GM12878 (cell line): ENCODE data around the gene ZNF837. TPM values are rescaled to one million over a fixed set of nuclear protein-coding genes. Genes with fewer than 3 reads are reported as not detected.

Experiments used
- ATAC-seq: fragments of 200-7000 bp; cut with Tn5 transposase; 3 replicates; pipeline ENCODE4 v1.9.1; 2020; ENCODE audit warnings: mild to moderate bottlenecking, moderate library complexity
- BruUV-seq: library from RNA; stranded (reverse); fragments of 400-500 nt; replicated peaks from 2 replicates; lab custom pipeline; 2021; lab: Mats Ljungman, UMichigan
- CTCF ChIA-PET: fragments of 300-600 bp; sonication (Branson Sonifier 250); formaldehyde crosslinking; extraction: SDS; loops from one replicate; lab custom pipeline; 2021; ENCODE audit warnings: inconsistent platforms; lab: Yijun Ruan, JAX
- POLR2A ChIA-PET: fragments of 350-600 bp; formaldehyde crosslinking; extraction: SDS; loops from one replicate; lab custom pipeline; 2021; ENCODE audit warnings: inconsistent platforms; lab: Charles Lee
- RAD21 ChIA-PET: fragments of 300-600 bp; sonication (Branson Sonifier 250); formaldehyde crosslinking; loops from one replicate; lab custom pipeline; 2023; ENCODE audit warnings: antibody characterized with exemption; ENCODE audit not compliant: unreplicated experiment; lab: Charles Lee
- SMC1A ChIA-PET: fragments of 300-600 bp; sonication (Branson Sonifier 250); formaldehyde crosslinking; loops from one replicate; lab custom pipeline; 2023; ENCODE audit not compliant: unreplicated experiment, uncharacterized antibody; lab: Charles Lee
- DNase-seq: peaks from one replicate; pipeline ENCODE4 v3.0.0-alpha.2; 2011; ENCODE audit warnings: low read depth, low spot score
- FAIRE-seq: peaks from 3 replicates; lab custom pipeline; 2011; peaks lifted over from hg19 to GRCh38; lab: Jason Lieb, UNC
- H2AFZ ChIP-seq: 2 replicates; pipeline ENCODE4 v1.6.0; 2011; ENCODE audit warnings: low read depth, low read length, control low read depth; ENCODE audit not compliant: control insufficient read depth
- H3K27ac ChIP-seq: 2 replicates; pipeline ENCODE4 v1.5.1; 2011; ENCODE audit warnings: control low read depth; ENCODE audit not compliant: control insufficient read depth, insufficient read depth
- H3K27me3 ChIP-seq, 2 experiments: replicated peaks in 1 of 2; 2 replicates each; pipeline versions ENCODE4 v1.6.0 to v1.6.1; 2011; ENCODE audit warnings: low read length in 1 of 2; ENCODE audit not compliant: control insufficient read depth in 2 of 2, insufficient read depth in 2 of 2
- H3K36me3 ChIP-seq, 2 experiments: 2 replicates each; pipeline ENCODE4 v1.5.1; 2011; ENCODE audit warnings: low read length in 1 of 2; ENCODE audit not compliant: control insufficient read depth in 2 of 2, insufficient read depth in 2 of 2
- H3K4me1 ChIP-seq: 2 replicates; pipeline ENCODE4 v1.6.1; 2011; ENCODE audit warnings: mild to moderate bottlenecking, low read length, moderate library complexity, mixed read lengths; ENCODE audit not compliant: control insufficient read depth, insufficient read depth
- H3K4me2 ChIP-seq: 2 replicates; pipeline ENCODE4 v1.6.0; 2011; ENCODE audit warnings: control low read depth; ENCODE audit not compliant: control insufficient read depth, insufficient read depth
- H3K4me3 ChIP-seq: fragments of 200-600 bp; sonication (generic); 2 replicates; pipeline ENCODE4 v1.5.1; 2016
- H3K79me2 ChIP-seq: 2 replicates; pipeline ENCODE4 v1.6.0; 2011; ENCODE audit warnings: low read length; ENCODE audit not compliant: control insufficient read depth, insufficient read depth
- H3K9ac ChIP-seq: 2 replicates; pipeline ENCODE4 v1.8.0; 2011; ENCODE audit warnings: low read length, control low read depth, mixed read lengths; ENCODE audit not compliant: control insufficient read depth, insufficient read depth
- H3K9me3 ChIP-seq: replicated peaks from 3 replicates; pipeline ENCODE4 v1.5.1; 2011; ENCODE audit warnings: mild to moderate bottlenecking, low read length; ENCODE audit not compliant: control insufficient read depth, insufficient read depth
- H4K20me1 ChIP-seq: 2 replicates; pipeline ENCODE4 v1.6.0; 2011; ENCODE audit not compliant: control insufficient read depth, insufficient read depth
- ATF3 ChIP-seq: IDR thresholded peaks from 2 replicates; pipeline ENCODE4 v1.6.1; 2011; ENCODE audit warnings: low read depth, mild to moderate bottlenecking, low read length, moderate library complexity, borderline replicate concordance; ENCODE audit errors: extremely low read depth
- BCLAF1 ChIP-seq: fragments of 450-650 bp; IDR thresholded peaks from 2 replicates; pipeline ENCODE4 v1.6.1; 2017; ENCODE audit warnings: antibody characterized with exemption, mild to moderate bottlenecking, moderate library complexity
- CBFB ChIP-seq: IDR thresholded peaks from 2 replicates; pipeline ENCODE4 v1.6.1; 2016; ENCODE audit warnings: antibody characterized with exemption, low read depth
- EP300 ChIP-seq, 2 experiments: fragments of 150-350 bp in 1 of 2; IDR thresholded peaks; 2 replicates each; pipeline ENCODE4 v1.6.1; 2011 to 2012; ENCODE audit warnings: low read depth in 2 of 2, low read length in 2 of 2, borderline replicate concordance in 1 of 2, improper control_type of control experiment in 1 of 2, inconsistent platforms in 1 of 2; ENCODE audit not compliant: control insufficient read depth in 1 of 2
- ESRRA ChIP-seq: IDR thresholded peaks from 2 replicates; pipeline ENCODE4 v1.6.1; 2012; ENCODE audit warnings: mild to moderate bottlenecking, low read length, improper control_type of control experiment
- FOS ChIP-seq: IDR thresholded peaks from 3 replicates; pipeline ENCODE4 v1.6.1; 2011; ENCODE audit warnings: borderline replicate concordance; ENCODE audit not compliant: insufficient read length; ENCODE audit errors: extremely low read depth
- FOXM1 ChIP-seq: IDR thresholded peaks from 2 replicates; pipeline ENCODE4 v1.6.1; 2012; ENCODE audit warnings: low read depth, mild to moderate bottlenecking, inconsistent platforms, low read length, moderate library complexity
- GATAD2B ChIP-seq: fragments of 450-650 bp; conservative IDR thresholded peaks from 2 replicates; pipeline ENCODE4 v1.6.1; 2017; ENCODE audit warnings: low read depth, mild to moderate bottlenecking, moderate library complexity
- IRF5 ChIP-seq: fragments of 450-650 bp; IDR thresholded peaks from 2 replicates; pipeline ENCODE4 v1.6.1; 2017; ENCODE audit warnings: borderline replicate concordance
- NR2C1 ChIP-seq: fragments of 450-650 bp; IDR thresholded peaks from 2 replicates; pipeline ENCODE4 v1.6.1; 2017; ENCODE audit warnings: antibody characterized with exemption, mild to moderate bottlenecking, moderate library complexity
- PAX5 ChIP-seq: IDR thresholded peaks from 2 replicates; pipeline ENCODE4 v1.6.1; 2011; ENCODE audit warnings: low read depth, low read length, borderline replicate concordance
- POLR2A ChIP-seq: IDR thresholded peaks from 2 replicates; pipeline ENCODE4 v1.6.1; 2011; ENCODE audit warnings: low read depth, mild to moderate bottlenecking, low read length
- RAD21 ChIP-seq: IDR thresholded peaks from 2 replicates; pipeline ENCODE4 v1.6.1; 2011; ENCODE audit warnings: mild to moderate bottlenecking, low read depth, low read length, moderate library complexity; ENCODE audit not compliant: insufficient read depth
- RBBP5 ChIP-seq: fragments of 200-600 bp; sonication (generic); conservative IDR thresholded peaks from 2 replicates; pipeline ENCODE4 v1.6.1; 2016
- SPI1 ChIP-seq: IDR thresholded peaks from 2 replicates; pipeline ENCODE4 v1.6.1; 2011; ENCODE audit warnings: low read depth, mild to moderate bottlenecking, low read length, moderate library complexity, borderline replicate concordance; ENCODE audit not compliant: insufficient read depth
- SUPT20H ChIP-seq: IDR thresholded peaks from 2 replicates; pipeline ENCODE4 v1.6.1; 2011; ENCODE audit warnings: low read depth, mild to moderate bottlenecking, low read length, moderate library complexity, borderline replicate concordance; ENCODE audit not compliant: control insufficient read depth
- ZSCAN29 ChIP-seq: fragments of 450-650 bp; IDR thresholded peaks from 2 replicates; pipeline ENCODE4 v1.6.1; 2017; ENCODE audit warnings: mild to moderate bottlenecking, moderate library complexity
- WGBS: methylation state at CpG from one replicate; pipeline ENCODE4 v1.1.6; 2016; ENCODE audit warnings: low lambda C conversion rate; ENCODE audit not compliant: insufficient replicate concordance, insufficient coverage; ENCODE audit errors: missing lambda C conversion rate; 5-methylcytosine and 5-hydroxymethylcytosine counted together
- in situ Hi-C: fragments of 300-500 bp; cut with MboI; formaldehyde crosslinking; loops from 9 replicates; pipeline ENCODE4 v1.14.3; 2018; ENCODE audit warnings: mixed read lengths
- intact Hi-C: fragments of 100-400 bp; cut with micrococcal nuclease; formaldehyde crosslinking; loops from one replicate; pipeline ENCODE4 v1.14.2; 2022; ENCODE audit not compliant: unreplicated experiment
- polyA plus RNA-seq, 11 experiments: library from polyadenylated mRNA; depleted of rRNA in 4 of 11; unstranded in 6 of 11; stranded (reverse) in 5 of 11; fragments of >200 nt; fragmentation: Nextera tagmentation in 4 of 11; fragmentation: Illumina TruSeq in 1 of 11; extraction: Ambion mirVana in 4 of 11; extraction: Trizol in 1 of 11; gene quantifications; 1 replicate in 1 of 11; 2 replicates in 10 of 11; pipeline versions ENCODE4 v1.2.1 to v1.2.3, GENCODE V29; 2011 to 2016; ENCODE audit warnings: inconsistent platforms in 2 of 11, missing spikeins in 2 of 11, low read depth in 1 of 11
- total RNA-seq, 4 experiments: library from RNA; depleted of rRNA in 3 of 4; stranded (reverse); fragments of >200 nt in 3 of 4; fragmentation: Illumina TruSeq in 1 of 4; extraction: Trizol in 1 of 4; gene quantifications; 2 replicates each; pipeline versions ENCODE4 v1.2.1 to v1.2.3, GENCODE V29; 2013 to 2021

Gene ZNF837
- total and polyA plus RNA-seq, 10 of the 15 experiments (the other 5 are each of a cell fraction or from before 2014, with no cell fraction given) = 0.07 to 2.9 (median 2.0) TPM; not detected in 2

- no peak for ATAC-seq
- intact Hi-C loops (no loop called here), in situ Hi-C loops (no loop called here)
- Histone ChIP-seq H3K9ac (no peak overlapping the region), H3K4me3 (no peak overlapping the region), H3K36me3 (peaks cover 0 to 6% of the 10 kb centered on the region in 2 experiments; a peak in 3 of 4 replicates), H3K27me3 (no peaks in the 10 kb centered on the region), H3K4me2 (no peak overlapping the region), H4K20me1 (no peaks in the 10 kb centered on the region), H3K27ac (no peak overlapping the region), H3K4me1 (peaks cover 10% of the 10 kb centered on the region), H3K9me3 (no peaks in the 10 kb centered on the region), H3K79me2 (no peaks in the 10 kb centered on the region), H2AFZ (no peak overlapping the region)
- ChIA-PET SMC1A (no interaction called here), CTCF (no interaction called here), RAD21 (no interaction called here), POLR2A (interaction anchor here (0.6 to 1.6 kb wide), 2 partner anchors 9 to 18 kb away, joined by 5 read pairs; partner anchors contain the start of gene ZNF584)
- FAIRE-seq = no peak
- no peak for DNase-seq
- WGBS = no CpG with 5 or more reads among the region's 3 CpGs
- BruUV-seq = no TSS peak
- no peak for TF ChIP-seq SUPT20H
- no peak for TF ChIP-seq PAX5
- TF ChIP-seq RBBP5 = no peak
- no peak for TF ChIP-seq BCLAF1
- no peak for TF ChIP-seq GATAD2B
- no peak for TF ChIP-seq FOXM1
- TF ChIP-seq RAD21 = no peak
- no peak for TF ChIP-seq ESRRA
- TF ChIP-seq NR2C1 = no peak
- TF ChIP-seq ZSCAN29 = no peak
- TF ChIP-seq SPI1 = no peak
- no peak for TF ChIP-seq ATF3
- no peak for TF ChIP-seq CBFB
- no peak for TF ChIP-seq POLR2A
- TF ChIP-seq FOS = no peak
- TF ChIP-seq EP300 (IDR thresholded peaks at IDR 0.05; ENCODE audit: borderline replicate concordance in 1 of 2, control insufficient read depth in 1 of 2, low read depth in 2 of 2, low read length in 2 of 2) = no peak
- TF ChIP-seq IRF5 = no peak
Measured at GRCh38 chr19:58399903-58400302, 19.1 kb upstream of the ZNF837 start.
